ENCODE measurements around the gene CDNF. TPM values are rescaled to one million over a fixed set of nuclear protein-coding genes. Genes with fewer than 3 reads are reported as not detected.

CDNF gene
- total RNA-seq, 1 donor from 2014 or later = 7.4 TPM

DNA sequence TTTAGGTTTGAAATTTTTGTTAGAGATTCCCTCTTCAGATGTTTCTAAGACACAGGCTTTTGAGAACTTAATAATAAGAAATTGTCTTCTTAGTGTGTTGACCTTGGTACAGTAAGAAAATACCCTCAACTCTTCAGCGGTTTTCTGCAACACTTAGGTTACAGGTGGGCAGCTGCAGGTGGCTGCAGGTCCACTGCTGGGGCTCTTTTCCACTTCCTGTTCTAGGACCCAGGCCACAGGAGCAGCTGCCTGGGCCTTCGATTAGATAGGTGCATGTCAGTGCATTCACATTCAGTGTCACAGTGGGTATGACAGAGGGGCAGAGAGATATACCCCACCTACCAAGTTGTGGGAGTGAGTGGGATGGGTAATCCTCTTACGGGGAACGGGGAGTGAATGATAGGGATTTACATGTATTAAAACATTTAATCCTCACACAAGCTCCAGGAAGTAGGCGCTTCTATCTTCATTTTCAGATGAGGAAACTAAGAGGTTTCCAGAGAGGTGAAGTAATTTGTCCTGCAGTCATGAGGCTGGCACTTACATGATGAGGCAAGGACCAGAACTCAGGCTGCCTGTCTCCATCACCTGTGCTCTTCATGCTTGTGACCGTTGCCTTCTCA lies 20.6 kb upstream of the CDNF start:
- intact Hi-C loops (cut with DNase I) = no loop called here
- DNase-seq (ENCODE audit: extremely low spot score in 2 of 2) = no peak
- H3K27me3 ChIP-seq = no peaks in the 10 kb centered on the region
- H3K4me3 ChIP-seq = no peak overlapping the region
- H3K27ac ChIP-seq = no peak overlapping the region
- TF ChIP-seq POLR2A (IDR thresholded peaks at IDR 0.05) = no peak
- no peak for TF ChIP-seq POLR2AphosphoS5 (IDR thresholded peaks at IDR 0.05; ENCODE audit: insufficient read depth in 1 of 2, low read depth in 1 of 2)
- TF ChIP-seq, protein P1, sequence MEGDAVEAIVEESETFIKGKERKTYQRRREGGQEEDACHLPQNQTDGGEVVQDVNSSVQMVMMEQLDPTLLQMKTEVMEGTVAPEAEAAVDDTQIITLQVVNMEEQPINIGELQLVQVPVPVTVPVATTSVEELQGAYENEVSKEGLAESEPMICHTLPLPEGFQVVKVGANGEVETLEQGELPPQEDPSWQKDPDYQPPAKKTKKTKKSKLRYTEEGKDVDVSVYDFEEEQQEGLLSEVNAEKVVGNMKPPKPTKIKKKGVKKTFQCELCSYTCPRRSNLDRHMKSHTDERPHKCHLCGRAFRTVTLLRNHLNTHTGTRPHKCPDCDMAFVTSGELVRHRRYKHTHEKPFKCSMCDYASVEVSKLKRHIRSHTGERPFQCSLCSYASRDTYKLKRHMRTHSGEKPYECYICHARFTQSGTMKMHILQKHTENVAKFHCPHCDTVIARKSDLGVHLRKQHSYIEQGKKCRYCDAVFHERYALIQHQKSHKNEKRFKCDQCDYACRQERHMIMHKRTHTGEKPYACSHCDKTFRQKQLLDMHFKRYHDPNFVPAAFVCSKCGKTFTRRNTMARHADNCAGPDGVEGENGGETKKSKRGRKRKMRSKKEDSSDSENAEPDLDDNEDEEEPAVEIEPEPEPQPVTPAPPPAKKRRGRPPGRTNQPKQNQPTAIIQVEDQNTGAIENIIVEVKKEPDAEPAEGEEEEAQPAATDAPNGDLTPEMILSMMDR (IDR thresholded peaks at IDR 0.05) = no peak
- no peaks in the 10 kb centered on the region for H3K4me1 ChIP-seq
- peaks cover 0 to 9% of the 10 kb centered on the region in 2 donors for H3K36me3 ChIP-seq
- no peaks in the 10 kb centered on the region for H3K9me3 ChIP-seq

DNA sequence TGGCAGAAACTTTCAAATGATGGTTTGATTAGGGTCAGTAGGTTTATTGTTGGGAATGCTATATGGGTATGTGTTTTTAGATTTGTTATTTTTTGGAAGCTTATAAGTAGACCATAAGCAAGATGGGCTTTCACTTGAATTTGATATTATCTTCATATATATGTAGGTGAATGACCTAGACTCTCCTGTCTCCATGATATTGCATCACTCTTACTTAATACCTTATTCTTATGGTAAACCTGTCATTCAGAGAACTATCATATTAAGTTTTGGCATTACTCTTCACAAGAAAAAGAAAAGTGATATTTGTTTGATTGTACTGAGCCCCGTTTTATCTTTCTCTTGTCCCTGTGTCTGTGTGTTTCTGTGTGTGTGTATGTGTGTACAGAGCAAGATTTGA lies 17.6 kb upstream of the CDNF start:
- intact Hi-C loops (cut with DNase I) = no loop called here
- no peak for TF ChIP-seq POLR2A (IDR thresholded peaks at IDR 0.05)
- TF ChIP-seq, protein P1 (IDR thresholded peaks at IDR 0.05) = no peak
- no peak for TF ChIP-seq POLR2AphosphoS5 (IDR thresholded peaks at IDR 0.05; ENCODE audit: insufficient read depth in 1 of 2, low read depth in 1 of 2)
- no peak overlapping the region for H3K27ac ChIP-seq
- H3K36me3 ChIP-seq = peaks cover 0 to 23% of the 10 kb centered on the region in 2 donors
- H3K4me3 ChIP-seq = no peak overlapping the region
- no peaks in the 10 kb centered on the region for H3K4me1 ChIP-seq
- H3K27me3 ChIP-seq = no peaks in the 10 kb centered on the region
- no peaks in the 10 kb centered on the region for H3K9me3 ChIP-seq
- DNase-seq (ENCODE audit: extremely low spot score in 2 of 2) = no peak

DNA sequence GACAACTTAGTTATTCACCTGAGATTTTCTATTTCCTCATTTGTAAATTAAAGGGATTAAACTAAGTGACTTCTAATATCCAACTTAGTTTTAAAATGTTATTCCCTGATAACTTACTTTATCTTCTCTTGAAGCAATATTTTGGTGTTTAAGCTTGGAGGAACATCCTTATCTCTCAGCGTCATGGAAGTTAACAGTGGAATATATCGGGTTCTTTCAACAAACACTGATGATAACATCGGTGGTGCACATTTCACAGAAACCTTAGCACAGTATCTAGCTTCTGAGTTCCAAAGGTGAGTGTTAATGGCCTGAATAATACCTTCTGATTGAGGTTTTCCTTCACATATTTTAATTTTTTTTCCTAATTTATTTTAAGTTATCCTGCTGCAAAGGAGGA lies 14.4 kb upstream of the CDNF start:
- DNase-seq (ENCODE audit: extremely low spot score in 2 of 2) = no peak
- Histone ChIP-seq H3K9me3 (no peaks in the 10 kb centered on the region), H3K4me3 (no peak overlapping the region), H3K27ac (no peak overlapping the region), H3K27me3 (no peaks in the 10 kb centered on the region), H3K36me3 (peaks cover 0 to 33% of the 10 kb centered on the region in 2 donors), H3K4me1 (no peaks in the 10 kb centered on the region)
- intact Hi-C loops (cut with DNase I) = no loop called here
- TF ChIP-seq, protein P1 (IDR thresholded peaks at IDR 0.05) = no peak
- TF ChIP-seq POLR2AphosphoS5 (IDR thresholded peaks at IDR 0.05; ENCODE audit: insufficient read depth in 1 of 2, low read depth in 1 of 2) (no peak), POLR2A (IDR thresholded peaks at IDR 0.05) (no peak)

DNA sequence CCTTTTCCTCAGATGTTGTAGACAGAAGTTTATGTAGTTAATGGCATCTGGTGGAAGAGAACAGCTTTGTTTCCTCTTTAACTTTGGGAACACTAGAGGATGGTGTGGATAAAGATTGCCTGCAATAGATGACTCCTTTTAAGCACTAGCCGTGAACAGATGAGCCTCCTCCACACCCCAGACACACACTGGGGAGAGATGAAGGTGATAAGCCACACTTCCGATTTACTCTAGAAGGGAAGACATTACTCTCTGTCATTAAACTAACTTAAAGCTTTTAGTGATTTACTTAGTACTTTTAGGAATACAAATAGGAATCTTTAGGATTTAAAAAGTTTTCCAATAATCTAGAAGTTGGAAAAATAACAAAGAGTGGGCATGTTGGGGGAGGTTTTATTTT lies 7.1 kb upstream of the CDNF start:
- Histone ChIP-seq H3K9me3 (no peaks in the 10 kb centered on the region), H3K27ac (no peak overlapping the region), H3K27me3 (no peaks in the 10 kb centered on the region), H3K4me3 (no peak overlapping the region), H3K36me3 (peaks cover 0 to 33% of the 10 kb centered on the region in 2 donors), H3K4me1 (peaks cover 2% of the 10 kb centered on the region)
- TF ChIP-seq POLR2AphosphoS5 (IDR thresholded peaks at IDR 0.05; ENCODE audit: insufficient read depth in 1 of 2, low read depth in 1 of 2) (no peak), POLR2A (IDR thresholded peaks at IDR 0.05) (no peak)
- TF ChIP-seq, protein P1 (IDR thresholded peaks at IDR 0.05) = no peak
- DNase-seq (ENCODE audit: extremely low spot score in 2 of 2) = no peak
- intact Hi-C loops (cut with DNase I) = no loop called here

DNA sequence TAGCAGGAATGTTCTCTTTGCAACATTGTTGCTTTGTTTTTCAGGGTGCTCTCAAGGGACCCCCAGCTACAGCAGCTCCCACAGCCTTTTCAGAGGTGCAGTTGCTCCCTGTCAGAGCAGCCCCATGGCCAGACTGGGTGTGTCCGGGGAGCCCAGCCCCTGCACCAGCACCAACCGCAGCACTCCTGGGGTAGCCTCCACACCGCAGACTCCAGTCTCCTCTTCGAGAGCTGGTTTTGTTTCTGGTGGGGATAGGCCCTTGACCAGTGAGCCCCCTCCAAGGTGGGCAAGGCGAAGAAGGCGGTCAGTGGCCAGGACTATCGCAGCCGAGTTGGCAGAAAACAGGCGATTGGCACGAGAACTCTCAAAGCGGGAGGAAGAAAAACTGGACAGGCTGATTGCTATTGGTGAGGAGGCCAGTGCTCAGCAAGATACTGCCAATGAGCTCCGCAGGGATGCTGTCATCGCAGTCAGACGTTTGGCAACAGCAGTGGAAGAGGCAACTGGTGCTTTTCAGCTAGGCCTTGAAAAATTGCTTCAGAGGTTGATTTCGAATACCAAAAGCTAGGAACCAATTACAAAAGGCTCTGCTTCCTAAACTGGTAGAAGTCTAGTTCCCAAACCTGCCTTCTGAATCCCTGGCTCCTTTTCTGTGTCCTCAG lies 5.6 kb upstream of the CDNF start:
- no peak for DNase-seq (ENCODE audit: extremely low spot score in 2 of 2)
- Histone ChIP-seq H3K27me3 (no peaks in the 10 kb centered on the region), H3K4me3 (no peak overlapping the region), H3K4me1 (peaks cover 15% of the 10 kb centered on the region), H3K9me3 (no peaks in the 10 kb centered on the region), H3K36me3 (peaks cover 0 to 24% of the 10 kb centered on the region in 2 donors), H3K27ac (no peak overlapping the region)
- no peak for TF ChIP-seq POLR2AphosphoS5 (IDR thresholded peaks at IDR 0.05; ENCODE audit: insufficient read depth in 1 of 2, low read depth in 1 of 2)
- TF ChIP-seq POLR2A (IDR thresholded peaks at IDR 0.05) = no peak
- TF ChIP-seq, protein P1 (IDR thresholded peaks at IDR 0.05) = no peak
- intact Hi-C loops (cut with DNase I) = no loop called here

Measured in vagina (tissue), 2 donors.